GM23338 (cell line): ENCODE results near the gene CNTNAP2. TPM values are rescaled to one million over a fixed set of nuclear protein-coding genes. Genes with fewer than 3 reads are reported as not detected.

ENCODE experiments used
- ATAC-seq: fragments of 200-7000 bp; cut with Tn5 transposase; 3 replicates; pipeline ENCODE4 v1.9.1; 2020
- DNase-seq: peaks from one replicate; pipeline ENCODE4 v3.0.0-alpha.2; 2015; ENCODE audit warnings: low spot score
- H2AFZ ChIP-seq: fragments of 200-600 bp; sonication (generic); 2 replicates; pipeline ENCODE4 v1.8.0; 2016; ENCODE audit warnings: antibody characterized with exemption, mild to moderate bottlenecking, moderate library complexity
- H3F3A ChIP-seq: fragments of 200-600 bp; sonication (generic); replicated peaks from 2 replicates; pipeline ENCODE4 v1.8.0; 2017; ENCODE audit warnings: antibody characterized with exemption, mixed run types, low read depth
- H3K27ac ChIP-seq: fragments of 200-600 bp; sonication (generic); 2 replicates; pipeline ENCODE4 v1.6.1; 2016; ENCODE audit warnings: low read depth
- H3K27me3 ChIP-seq: fragments of 200-600 bp; sonication (generic); 2 replicates; pipeline ENCODE4 v1.8.0; 2016; ENCODE audit warnings: mild to moderate bottlenecking, mixed run types, moderate library complexity; ENCODE audit not compliant: insufficient read depth
- H3K36me3 ChIP-seq: fragments of 200-600 bp; sonication (generic); 2 replicates; pipeline ENCODE4 v1.8.0; 2016; ENCODE audit warnings: mild to moderate bottlenecking; ENCODE audit not compliant: insufficient read depth
- H3K4me1 ChIP-seq: fragments of 200-600 bp; sonication (generic); 2 replicates; pipeline ENCODE4 v1.8.0; 2016; ENCODE audit warnings: mild to moderate bottlenecking, moderate library complexity; ENCODE audit not compliant: insufficient read depth
- H3K4me2 ChIP-seq: fragments of 200-600 bp; sonication (generic); 2 replicates; pipeline ENCODE4 v1.7.1; 2017; ENCODE audit warnings: mixed run types
- H3K4me3 ChIP-seq: fragments of 200-600 bp; sonication (generic); 2 replicates; pipeline ENCODE4 v1.6.1; 2016; ENCODE audit warnings: mixed run types
- H3K79me2 ChIP-seq: fragments of 200-600 bp; sonication (generic); replicated peaks from 2 replicates; pipeline ENCODE4 v1.8.0; 2017; ENCODE audit warnings: mild to moderate bottlenecking; ENCODE audit not compliant: insufficient read depth
- H3K9me2 ChIP-seq: fragments of 200-600 bp; sonication (generic); 2 replicates; pipeline ENCODE4 v1.8.0; 2017; ENCODE audit not compliant: insufficient read depth
- H4K20me1 ChIP-seq: fragments of 200-600 bp; sonication (generic); replicated peaks from 2 replicates; pipeline ENCODE4 v1.8.0; 2017; ENCODE audit warnings: mild to moderate bottlenecking; ENCODE audit not compliant: insufficient read depth
- H3K27ac Mint-ChIP-seq: 2 replicates; pipeline ENCODE4 v1.8.0; 2020; ENCODE audit warnings: inconsistent platforms, mild to moderate bottlenecking, moderate library complexity, mixed read lengths
- H3K27me3 Mint-ChIP-seq: 3 replicates; pipeline ENCODE4 v1.8.0; 2022; ENCODE audit warnings: low read depth, mild to moderate bottlenecking, moderate library complexity, mixed read lengths, inconsistent platforms; ENCODE audit not compliant: insufficient read depth, poor library complexity
- H3K36me3 Mint-ChIP-seq: 3 replicates; pipeline ENCODE4 v1.8.0; 2021; ENCODE audit warnings: low read depth, mild to moderate bottlenecking, inconsistent platforms, moderate library complexity, mixed read lengths
- H3K4me1 Mint-ChIP-seq: 3 replicates; pipeline ENCODE4 v1.8.0; 2020; ENCODE audit warnings: mild to moderate bottlenecking, inconsistent platforms, mixed read lengths
- H3K4me3 Mint-ChIP-seq: 3 replicates; pipeline ENCODE4 v1.8.0; 2021; ENCODE audit warnings: moderate library complexity, mild to moderate bottlenecking, inconsistent platforms, mixed read lengths
- H3K9me3 Mint-ChIP-seq: 3 replicates; pipeline ENCODE4 v1.8.0; 2020; ENCODE audit warnings: moderate library complexity, mild to moderate bottlenecking, inconsistent platforms, mixed read lengths
- CREB1 ChIP-seq: fragments of 250-450 bp; sonication (Bioruptor Pico); IDR thresholded peaks from 2 replicates; pipeline ENCODE4 v1.5.0; 2020; ENCODE audit warnings: low read depth, mild to moderate bottlenecking, moderate library complexity
- CTCF ChIP-seq, 2 experiments: fragments of 200-600 bp in 1 of 2; sonication (generic) in 1 of 2; conservative IDR thresholded peaks; 2 replicates each; pipeline versions ENCODE4 v1.5.1 to v1.6.1; 2016 to 2017; ENCODE audit warnings: antibody characterized with exemption in 2 of 2, low read depth in 2 of 2, mild to moderate bottlenecking in 2 of 2, moderate library complexity in 1 of 2
- ETS1 ChIP-seq: IDR thresholded peaks from 2 replicates; pipeline ENCODE4 v1.6.1; 2016; ENCODE audit warnings: antibody characterized with exemption
- EZH2 ChIP-seq: fragments of 200-600 bp; sonication (generic); IDR thresholded peaks from one replicate; pipeline ENCODE4 v1.8.0; 2017; ENCODE audit warnings: antibody characterized with exemption, mild to moderate bottlenecking, low read depth; ENCODE audit not compliant: unreplicated experiment
- EZH2phosphoT487 ChIP-seq: fragments of 200-600 bp; sonication (generic); IDR thresholded peaks from one replicate; pipeline ENCODE4 v1.8.1; 2018; ENCODE audit warnings: antibody characterized with exemption; ENCODE audit not compliant: unreplicated experiment
- JUNB ChIP-seq: IDR thresholded peaks from one replicate; pipeline ENCODE4 v1.6.1; 2016; ENCODE audit warnings: antibody characterized with exemption; ENCODE audit not compliant: unreplicated experiment
- NANOG ChIP-seq: IDR thresholded peaks from 2 replicates; pipeline ENCODE4 v1.6.1; 2016; ENCODE audit warnings: antibody characterized with exemption, borderline replicate concordance
- POLR2AphosphoS5 ChIP-seq: IDR thresholded peaks from 2 replicates; pipeline ENCODE4 v1.6.1; 2016; ENCODE audit warnings: antibody characterized with exemption, low read depth
- REST ChIP-seq: IDR thresholded peaks from one replicate; pipeline ENCODE4 v1.6.1; 2018; ENCODE audit warnings: antibody characterized with exemption; ENCODE audit not compliant: unreplicated experiment
- ZNF114 ChIP-seq: fragments of 250-450 bp; sonication (Bioruptor Pico); IDR thresholded peaks from 2 replicates; pipeline ENCODE4 v1.5.0; 2020; ENCODE audit warnings: mild to moderate bottlenecking, moderate library complexity
- ZNF331 ChIP-seq: fragments of 250-450 bp; sonication (Bioruptor Pico); IDR thresholded peaks from 2 replicates; pipeline ENCODE4 v1.5.0; 2020; ENCODE audit warnings: low read depth, mild to moderate bottlenecking, moderate library complexity
- ZNF462 ChIP-seq: fragments of 250-450 bp; sonication (Bioruptor Pico); IDR thresholded peaks from 2 replicates; pipeline ENCODE4 v1.5.0; 2020; ENCODE audit warnings: mild to moderate bottlenecking, moderate library complexity
- polyA plus RNA-seq: library from polyadenylated mRNA; unstranded; fragments of >200 nt; fragmentation: Nextera tagmentation; extraction: Ambion mirVana; gene quantifications from 2 replicates; pipeline ENCODE4 v1.2.1, GENCODE V29; 2016
- total RNA-seq: library from RNA; depleted of rRNA; stranded (reverse); fragments of >200 nt; shearing (Covaris generic); gene quantifications from 2 replicates; pipeline ENCODE4 v1.2.3, GENCODE V29; 2014

The CNTNAP2 gene
- total and polyA plus RNA-seq, 2 experiments from 2014 or later, result 38.2 to 61.3 TPM

- TF ChIP-seq REST (no peak), ZNF114 (CRISPR knock-in tag) (no peak), CREB1 (no peak)
Measured at GRCh38 chr7:148436135-148436534, 2319.5 kb downstream of the CNTNAP2 start (continued).

GRCh38 chr7:148436571-148436970 is 2320.0 kb downstream of the CNTNAP2 start:
- H4K20me1 ChIP-seq, result no peaks in the 10 kb centered on the region
- no peaks in the 10 kb centered on the region for H3K27me3 ChIP-seq
- no peaks in the 10 kb centered on the region for H3K9me3 Mint-ChIP-seq
- no peak overlapping the region for H3K27ac Mint-ChIP-seq
- H3F3A ChIP-seq, result no peaks in the 10 kb centered on the region
- no peaks in the 10 kb centered on the region; the same call in 1 of the 2 replicates for H3K9me2 ChIP-seq
- DNase-seq (peak; percentile 4), ATAC-seq (peak; percentile 45)
- no peak overlapping the region for H3K27ac ChIP-seq
- peak overlapping the region; percentile 18; the same call in 1 of the 2 replicates for H2AFZ ChIP-seq
- no peak overlapping the region for H3K4me3 ChIP-seq
- no peaks in the 10 kb centered on the region for H3K4me1 ChIP-seq
- H3K4me1 Mint-ChIP-seq, result no peaks in the 10 kb centered on the region; the same call in 2 of the 3 replicates
- no peaks in the 10 kb centered on the region for H3K36me3 ChIP-seq
- H3K79me2 ChIP-seq, result no peaks in the 10 kb centered on the region
- no peak overlapping the region for H3K4me2 ChIP-seq
- H3K36me3 Mint-ChIP-seq, result no peaks in the 10 kb centered on the region
- peaks cover 5% of the 10 kb centered on the region for H3K27me3 Mint-ChIP-seq
- H3K4me3 Mint-ChIP-seq, result no peak overlapping the region
- no peak for TF ChIP-seq POLR2AphosphoS5
- no peak for TF ChIP-seq ZNF331 (CRISPR knock-in tag)
- no peak for TF ChIP-seq CTCF (conservative IDR thresholded peaks at IDR 0.05; ENCODE audit: low read depth in 2 of 2)
- TF ChIP-seq NANOG, result no peak
- TF ChIP-seq JUNB, result no peak
- no peak for TF ChIP-seq EZH2phosphoT487
- TF ChIP-seq CREB1, result no peak
- TF ChIP-seq ZNF462 (CRISPR knock-in tag), result no peak
- no peak for TF ChIP-seq EZH2
- TF ChIP-seq ZNF114 (CRISPR knock-in tag), result no peak
- TF ChIP-seq ETS1, result no peak
